NCI-H1105 treated with DMSO at 0.1 percent for 48 hours (cell line): Measurements from ENCODE around the gene FN3KRP.
"Not testable (repeated sequence)": the region's sequence is repeated elsewhere in the genome, so short reads cannot be mapped to it uniquely, and the experiment has no call there.

Source experiments
- DNase-seq: peaks from one replicate; lab custom pipeline; 2025; lab: John Stamatoyannopoulos, UW

The FN3KRP gene

GRCh38 chr17:82744736-82745135, 28.2 kb downstream of the FN3KRP start:
- not testable (repeated sequence) for DNase-seq

DNA sequence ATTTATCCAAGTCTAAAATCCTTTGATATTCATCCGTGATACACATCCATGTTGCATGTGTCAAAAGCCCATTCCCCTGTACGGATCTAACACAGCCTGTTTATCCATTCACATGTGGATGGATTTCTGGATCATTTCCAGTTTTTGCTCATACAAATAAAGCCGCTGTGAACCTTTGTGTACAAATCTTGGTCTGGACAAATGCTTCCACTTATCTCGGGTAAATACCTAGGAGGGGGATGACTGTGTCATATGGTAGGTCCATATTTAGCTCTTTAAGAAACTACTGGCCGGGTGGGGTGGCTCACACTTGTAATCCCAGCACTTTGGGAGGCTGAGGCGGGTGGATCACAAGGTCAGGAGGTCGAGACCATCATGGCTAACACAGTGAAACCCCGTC, 29.0 kb downstream of the FN3KRP start:
- DNase-seq, result no peak

DNA sequence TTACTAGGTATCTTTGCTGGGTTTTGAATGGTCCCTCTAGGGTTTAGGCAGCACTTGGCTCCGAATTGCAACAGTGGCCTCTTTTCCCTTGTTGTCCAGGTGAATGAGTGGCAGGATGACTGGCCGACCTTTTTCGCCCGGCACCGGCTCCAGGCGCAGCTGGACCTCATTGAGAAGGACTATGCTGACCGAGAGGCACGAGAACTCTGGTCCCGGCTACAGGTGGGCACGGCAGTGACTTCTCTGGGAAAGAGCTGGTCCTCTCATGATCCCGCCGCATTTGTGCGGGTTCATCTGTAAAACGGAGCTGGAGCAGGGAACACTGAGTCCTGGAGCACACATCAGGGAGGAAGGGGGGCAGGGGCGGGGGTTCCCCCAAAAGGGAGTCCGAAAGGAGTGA, 32.2 kb downstream of the FN3KRP start:
- DNase-seq, result no peak

GRCh38 chr17:82750241-82750908, 33.9 kb downstream of the FN3KRP start:
- no peak for DNase-seq

GRCh38 chr17:82751171-82751570, 34.7 kb downstream of the FN3KRP start:
- no peak for DNase-seq

DNA sequence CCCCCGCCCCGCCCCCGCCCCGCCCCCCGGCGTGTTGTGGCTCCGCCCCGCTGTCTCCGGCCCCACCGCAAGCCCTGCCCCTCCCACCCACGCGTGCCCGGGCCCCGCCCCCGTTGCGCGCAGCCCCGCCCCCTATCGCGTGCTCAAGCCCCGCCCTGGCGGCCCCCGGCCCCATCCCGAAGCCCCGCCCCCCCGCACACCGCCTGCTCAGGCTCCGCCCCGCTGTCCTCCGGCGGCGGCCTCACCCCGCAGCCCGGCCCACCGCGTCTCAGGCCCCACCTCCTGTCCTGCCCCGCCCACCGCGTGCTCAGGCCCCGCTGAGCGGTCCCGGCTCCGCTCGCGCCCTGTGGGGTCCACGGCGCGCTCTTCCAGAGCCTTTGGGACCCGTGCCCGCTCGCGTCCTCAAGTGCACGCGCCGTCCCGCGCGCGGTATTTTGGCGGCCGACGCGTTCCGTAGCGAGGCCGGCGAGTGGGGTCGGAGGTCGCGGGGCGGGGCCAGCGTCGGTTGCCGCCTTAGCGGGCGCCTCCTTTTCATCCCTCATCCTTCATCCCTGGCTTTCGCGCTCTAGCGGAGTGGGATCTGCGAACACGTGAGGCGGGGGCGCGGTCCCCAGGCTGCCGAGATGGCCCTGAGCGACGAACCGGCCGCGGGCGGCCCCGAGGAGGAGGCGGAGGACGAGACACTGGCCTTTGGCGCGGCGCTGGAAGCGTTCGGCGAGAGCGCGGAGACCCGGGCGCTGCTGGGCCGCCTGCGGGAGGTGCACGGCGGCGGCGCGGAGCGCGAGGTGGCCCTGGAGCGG, 35.3 kb downstream of the FN3KRP start, which contains the start of gene TBCD:
Gene TBCD, plus strand, starts transcription at position 495 of the 800 bp plus-strand sequence. Its CDS starts 129 bp downstream, at position 624.
- DNase-seq, result peak; percentile 77

DNA sequence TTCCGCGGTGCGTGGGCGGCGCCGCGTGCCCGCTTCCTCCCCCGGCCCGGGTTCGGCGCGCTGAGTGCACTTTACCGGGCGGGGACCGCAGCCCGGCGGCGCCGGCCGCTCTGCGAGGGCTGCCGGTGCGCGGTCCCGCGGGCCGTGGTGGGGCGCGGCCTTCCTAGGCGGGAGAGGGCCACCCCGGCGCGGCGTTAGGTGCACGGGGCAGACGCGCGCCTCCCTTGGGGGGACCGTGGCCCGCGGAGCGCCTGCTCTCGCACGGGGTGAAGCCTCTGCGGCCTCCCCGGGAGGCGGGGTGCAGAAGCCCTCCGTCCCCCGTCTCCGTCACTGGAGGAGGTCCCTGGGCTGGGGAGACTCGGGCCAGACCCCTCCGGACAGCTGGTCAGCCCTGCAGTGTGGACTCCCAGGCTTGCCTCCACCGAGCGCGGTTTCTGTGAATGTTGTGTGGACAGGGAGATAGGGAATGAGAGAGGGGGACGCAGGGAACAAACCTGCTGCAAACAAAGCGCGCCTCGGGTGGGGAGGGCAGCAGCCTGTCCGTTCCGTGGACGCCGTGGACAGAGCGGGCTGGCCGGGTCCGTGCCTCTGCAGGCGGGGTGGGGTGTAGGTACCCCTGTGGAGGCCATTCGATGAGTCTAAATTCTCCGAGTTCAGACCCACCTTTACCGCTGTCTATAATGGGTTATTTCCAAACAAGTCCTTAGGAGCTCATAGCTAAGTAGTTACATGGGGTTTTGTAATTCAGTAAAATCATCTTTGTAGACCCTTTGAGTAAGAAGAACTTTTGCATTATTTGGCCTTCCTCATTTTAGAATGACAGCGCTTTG, 36.1 kb downstream of the FN3KRP start:
- no peak for DNase-seq

DNA sequence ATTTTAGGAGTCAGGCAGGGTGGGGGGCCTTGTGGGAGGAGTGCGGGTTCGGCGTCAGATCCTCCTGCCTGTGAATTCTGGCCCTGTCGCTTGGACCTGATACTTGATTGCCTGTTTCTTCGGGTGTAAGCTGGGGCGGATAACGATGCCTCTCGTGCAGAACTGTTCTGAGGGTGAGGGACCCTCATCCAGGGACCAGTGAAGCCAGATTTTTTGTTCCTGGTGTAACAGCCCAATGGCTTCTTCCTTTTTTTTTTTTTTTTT, 36.6 kb downstream of the FN3KRP start:
- no peak for DNase-seq

DNA sequence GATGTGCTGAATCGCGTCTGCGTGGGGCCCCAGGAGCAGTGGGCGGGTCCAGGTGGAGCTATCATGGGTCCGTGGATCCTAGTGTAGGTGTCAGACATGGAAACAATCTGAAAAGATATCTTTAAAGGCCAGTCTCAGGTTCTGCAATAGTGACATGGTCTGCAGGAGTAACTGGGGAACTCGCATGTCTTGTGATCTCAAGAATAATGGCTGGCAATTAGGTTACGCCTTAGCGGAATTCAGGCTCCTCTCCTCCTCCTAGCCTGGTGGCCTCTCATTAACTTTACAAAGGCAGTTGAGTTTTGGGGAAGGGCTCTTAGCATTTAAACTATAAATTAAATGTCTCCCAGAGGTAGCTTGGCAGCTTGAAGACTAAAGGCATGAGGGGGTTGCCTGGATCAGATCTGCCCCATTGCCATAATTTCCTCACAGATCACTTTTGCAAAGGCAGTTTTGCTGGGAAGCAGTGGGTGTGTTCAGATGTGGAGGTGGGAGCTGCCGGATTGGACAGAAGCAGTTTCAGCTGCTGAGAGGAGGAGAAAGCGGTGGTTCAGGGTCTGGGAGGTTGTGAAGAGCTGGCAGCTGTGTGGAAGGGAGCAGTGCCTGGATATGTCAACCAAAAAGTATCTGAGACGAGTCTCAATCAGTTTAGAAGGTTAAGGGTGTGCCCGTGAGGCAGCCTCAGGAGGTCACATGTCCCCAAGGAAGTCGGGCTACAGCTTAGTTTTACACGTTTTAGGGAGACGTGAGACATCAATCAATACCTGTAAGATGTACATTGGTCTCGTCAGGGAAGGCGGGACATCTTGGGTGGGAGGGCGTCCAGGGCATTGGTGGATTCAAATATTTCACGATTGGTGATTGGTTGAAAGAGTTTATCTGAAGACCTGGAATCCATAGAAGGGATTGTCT, 38.0 kb downstream of the FN3KRP start:
- no peak for DNase-seq

- DNase-seq, result no peak
These were observed 39.7 kb downstream of the FN3KRP start for GRCh38 chr17:82756166-82756565.

- DNase-seq, result no peak
These were observed 48.9 kb downstream of the FN3KRP start for GRCh38 chr17:82765371-82765770.

- no peak for DNase-seq
These were observed 50.7 kb downstream of the FN3KRP start for GRCh38 chr17:82767041-82767754.

DNA sequence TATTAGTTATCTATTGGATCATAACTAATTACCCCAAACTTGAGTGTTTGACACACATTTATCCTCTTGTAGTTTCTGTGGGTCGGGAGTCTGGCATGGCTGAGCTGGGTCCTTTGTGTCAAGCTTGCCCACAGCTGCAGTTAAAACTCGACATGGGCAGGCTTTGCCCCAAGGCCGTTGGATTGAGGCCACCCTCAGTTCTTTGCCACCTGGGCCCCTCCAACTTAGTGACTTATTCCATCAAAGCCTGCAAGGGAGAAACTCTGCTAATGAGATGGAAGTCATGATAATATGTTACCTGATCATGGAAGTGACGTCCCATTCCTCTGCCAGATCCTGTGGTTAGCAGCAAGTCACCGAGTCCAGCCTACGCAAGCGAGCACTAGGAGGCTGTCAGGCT, 52.5 kb downstream of the FN3KRP start:
- DNase-seq, result no peak

DNA sequence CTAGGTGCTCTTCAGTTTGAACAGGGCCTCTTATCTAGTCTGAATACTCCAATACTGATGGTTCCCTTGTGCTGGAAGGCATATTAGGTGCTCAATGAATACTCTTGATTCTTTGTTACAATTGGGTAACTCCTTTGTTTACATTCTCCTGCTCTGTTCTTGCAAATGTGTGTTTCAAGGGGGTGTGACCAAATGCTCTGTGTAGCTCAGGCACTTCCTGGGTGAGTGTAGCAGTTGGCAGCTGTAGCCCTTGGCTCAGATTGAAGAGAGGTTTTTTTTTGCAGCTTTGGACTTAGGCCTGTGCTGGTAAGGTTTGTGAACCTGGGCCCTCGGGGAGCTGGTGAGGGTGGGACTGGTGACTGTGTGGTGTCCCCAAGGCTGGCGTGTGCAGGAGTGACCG, 55.5 kb downstream of the FN3KRP start:
- no peak for DNase-seq

DNA sequence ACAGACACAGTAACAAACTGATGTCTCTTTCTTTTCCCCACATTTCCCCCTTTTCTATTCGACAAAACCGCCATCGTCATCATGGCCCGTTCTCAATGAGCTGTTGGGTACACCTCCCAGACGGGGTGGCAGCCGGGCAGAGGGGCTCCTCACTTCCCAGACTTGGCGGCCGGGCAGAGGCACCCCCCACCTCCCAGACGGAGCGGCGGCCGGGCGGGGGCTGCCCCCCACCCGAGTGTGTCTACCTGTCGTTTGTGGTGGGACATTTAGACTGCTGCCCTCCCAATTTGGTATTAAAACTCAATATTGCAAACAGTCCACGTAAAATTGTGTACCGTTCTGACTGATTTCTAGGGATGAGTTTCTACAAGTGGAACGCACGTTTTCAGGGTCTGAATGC, 58.0 kb downstream of the FN3KRP start:
- not testable (repeated sequence) for DNase-seq

DNA sequence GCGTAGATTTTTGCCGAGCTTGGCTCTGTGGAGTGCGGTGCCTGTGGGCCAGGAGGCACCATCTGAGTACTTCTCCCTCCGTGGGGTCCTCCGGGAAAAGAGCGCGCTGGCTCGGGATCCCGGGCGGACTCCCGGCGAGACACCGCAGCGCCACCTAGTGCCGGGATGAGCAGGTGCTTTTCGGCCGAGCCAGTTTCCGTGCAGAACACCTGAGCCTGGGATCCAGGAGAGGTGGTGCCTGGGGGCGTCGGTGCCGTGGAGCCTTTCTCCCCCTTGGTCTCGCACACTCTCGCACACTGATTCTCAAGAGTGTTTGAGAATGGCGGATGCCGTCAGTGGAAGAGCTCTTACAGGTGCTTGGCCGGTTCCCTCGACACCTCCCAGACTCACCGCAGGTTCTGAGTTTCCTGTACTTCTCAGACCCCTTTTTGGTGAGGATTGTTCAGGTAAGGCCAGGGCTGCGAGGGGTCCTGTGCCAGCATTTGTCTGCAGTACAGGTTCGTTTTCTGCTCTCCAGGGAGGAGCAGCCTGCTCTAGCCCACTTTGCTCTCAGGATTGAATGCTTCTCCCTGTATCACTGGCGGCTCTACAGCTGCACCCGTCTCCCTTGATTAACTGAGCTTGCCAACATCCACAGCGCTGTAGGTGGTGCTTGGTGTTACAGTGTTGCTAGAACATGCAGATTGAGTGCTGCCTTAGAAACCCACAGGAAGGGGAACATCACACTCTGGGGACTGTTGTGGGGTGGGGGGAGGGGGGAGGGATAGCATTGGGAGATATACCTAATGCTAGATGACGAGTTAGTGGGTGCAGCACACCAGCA, 58.7 kb downstream of the FN3KRP start:
- peak; percentile 56 for DNase-seq

DNA sequence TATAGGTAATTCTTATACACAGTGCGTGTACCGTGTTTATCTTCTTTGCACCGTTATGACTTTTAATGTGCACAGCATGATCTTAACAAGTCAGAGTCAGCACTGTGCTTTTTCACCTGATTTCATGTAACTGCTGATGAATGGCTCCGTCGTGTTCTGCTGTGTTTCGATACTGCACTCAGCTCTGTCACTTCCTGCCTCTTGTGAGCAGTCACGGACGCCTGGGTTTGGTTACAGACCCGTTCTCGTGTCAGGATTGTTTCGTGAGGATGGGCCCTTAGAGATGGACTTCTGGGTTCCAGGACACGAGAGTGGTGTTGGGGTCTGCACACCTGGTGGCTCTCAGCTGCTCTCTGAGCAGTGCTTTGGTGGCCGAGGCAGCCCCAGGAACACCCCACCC, 59.9 kb downstream of the FN3KRP start:
- DNase-seq, result no peak
